Chondrocyte (in vitro differentiated cells): Measurements from ENCODE around the gene TANC1. TPM values are rescaled to one million over a fixed set of nuclear protein-coding genes. Genes with fewer than 3 reads are reported as not detected.
A peak's percentile ranks its signal among the peaks of the same experiment; 100 is the strongest.

Experiments
- DNase-seq: peaks from one replicate; pipeline ENCODE4 v3.0.0; 2021; ENCODE audit warnings: mixed read lengths, low spot score
- H3K27ac Mint-ChIP-seq: one replicate; pipeline ENCODE4 v1.8.0; 2021; ENCODE audit warnings: mild to moderate bottlenecking, moderate library complexity, mixed read lengths; ENCODE audit not compliant: unreplicated experiment
- H3K27me3 Mint-ChIP-seq: 2 replicates; pipeline ENCODE4 v1.8.0; 2021; ENCODE audit warnings: low read depth, mixed read lengths
- H3K36me3 Mint-ChIP-seq: 2 replicates; pipeline ENCODE4 v1.8.0; 2021; ENCODE audit warnings: low read depth, mixed read lengths
- H3K4me1 Mint-ChIP-seq: 2 replicates; pipeline ENCODE4 v1.8.0; 2021; ENCODE audit warnings: low read depth, mild to moderate bottlenecking, mixed read lengths
- H3K4me3 Mint-ChIP-seq: one replicate; pipeline ENCODE4 v1.8.0; 2021; ENCODE audit warnings: mild to moderate bottlenecking, moderate library complexity, mixed read lengths; ENCODE audit not compliant: unreplicated experiment
- H3K9me3 Mint-ChIP-seq: 2 replicates; pipeline ENCODE4 v1.8.0; 2021; ENCODE audit warnings: low read depth, mixed read lengths
- CTCF ChIP-seq: fragments of 200-600 bp; sonication (generic); IDR thresholded peaks from 2 replicates; pipeline ENCODE4 v1.5.0; 2021; ENCODE audit warnings: antibody characterized with exemption, mild to moderate bottlenecking, moderate library complexity
- total RNA-seq: library from RNA; stranded (reverse); gene quantifications from 3 replicates; pipeline ENCODE4 v1.2.1, GENCODE V29; 2021

The TANC1 gene
- total RNA-seq, 1 donor from 2014 or later = 29.5 TPM

DNA sequence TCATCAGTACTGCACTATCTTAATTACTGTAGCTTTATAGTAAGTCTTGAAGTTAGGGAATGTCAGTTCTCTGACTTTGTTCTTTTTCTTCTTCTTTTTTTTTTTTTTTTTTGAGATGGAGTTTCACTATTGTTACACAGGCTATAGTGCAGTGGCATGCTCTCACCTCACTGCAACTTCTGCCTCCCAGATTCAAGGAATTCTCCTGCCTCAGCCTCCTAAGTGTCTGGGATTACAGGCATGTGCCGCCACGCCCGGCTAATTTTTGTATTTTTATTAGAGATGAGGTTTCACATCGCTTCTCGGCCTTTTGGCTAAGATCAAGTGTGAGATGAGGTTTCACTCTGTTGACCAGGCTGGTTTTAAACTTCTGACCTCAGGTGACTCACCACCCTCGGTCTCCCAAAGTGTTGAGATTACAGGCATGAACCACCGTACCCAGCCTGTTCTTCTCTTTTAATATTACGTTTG lies 41.9 kb upstream of the TANC1 start:
- Mint-ChIP-seq H3K4me3 (peak overlapping the region; percentile 37), H3K27ac (no peak overlapping the region), H3K9me3 (peaks cover 9% of the 10 kb centered on the region), H3K27me3 (no peaks in the 10 kb centered on the region), H3K36me3 (peaks cover 2% of the 10 kb centered on the region), H3K4me1 (peaks cover 36% of the 10 kb centered on the region)
- no peak for DNase-seq
- TF ChIP-seq CTCF = no peak

DNA sequence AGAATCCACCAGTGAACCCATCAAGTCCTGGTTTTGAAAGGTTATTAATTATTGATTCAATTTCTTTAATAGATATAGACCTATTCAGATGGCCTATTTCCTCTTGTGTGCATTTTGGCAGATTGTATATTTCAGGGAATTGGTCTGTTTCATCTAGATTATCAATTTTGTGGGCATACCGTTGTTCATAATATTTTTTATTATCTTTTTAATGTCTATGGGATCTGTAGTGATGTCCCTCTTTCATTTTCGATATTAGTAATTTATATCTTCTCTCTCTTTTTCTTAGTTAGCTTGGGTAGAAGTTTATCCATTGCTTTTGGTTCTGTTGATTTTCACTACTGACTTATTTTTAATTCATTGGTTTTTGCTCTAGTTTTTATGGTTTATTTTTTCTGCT lies 39.9 kb upstream of the TANC1 start:
- H3K27me3 Mint-ChIP-seq = no peaks in the 10 kb centered on the region
- H3K4me3 Mint-ChIP-seq = no peak overlapping the region
- no peak overlapping the region for H3K27ac Mint-ChIP-seq
- H3K4me1 Mint-ChIP-seq = peaks cover 34% of the 10 kb centered on the region
- peaks cover 2% of the 10 kb centered on the region for H3K36me3 Mint-ChIP-seq
- DNase-seq = no peak
- TF ChIP-seq CTCF = no peak
- peaks cover 9% of the 10 kb centered on the region for H3K9me3 Mint-ChIP-seq

- H3K9me3 Mint-ChIP-seq = peaks cover 9% of the 10 kb centered on the region
- H3K36me3 Mint-ChIP-seq = peaks cover 2% of the 10 kb centered on the region
- no peak overlapping the region for H3K4me3 Mint-ChIP-seq
- no peak overlapping the region for H3K27ac Mint-ChIP-seq
- TF ChIP-seq CTCF = no peak
- DNase-seq = no peak
- H3K4me1 Mint-ChIP-seq = peaks cover 35% of the 10 kb centered on the region
- H3K27me3 Mint-ChIP-seq = no peaks in the 10 kb centered on the region
Observed at GRCh38 chr2:158928965-158929364, 39.5 kb upstream of the TANC1 start.

DNA sequence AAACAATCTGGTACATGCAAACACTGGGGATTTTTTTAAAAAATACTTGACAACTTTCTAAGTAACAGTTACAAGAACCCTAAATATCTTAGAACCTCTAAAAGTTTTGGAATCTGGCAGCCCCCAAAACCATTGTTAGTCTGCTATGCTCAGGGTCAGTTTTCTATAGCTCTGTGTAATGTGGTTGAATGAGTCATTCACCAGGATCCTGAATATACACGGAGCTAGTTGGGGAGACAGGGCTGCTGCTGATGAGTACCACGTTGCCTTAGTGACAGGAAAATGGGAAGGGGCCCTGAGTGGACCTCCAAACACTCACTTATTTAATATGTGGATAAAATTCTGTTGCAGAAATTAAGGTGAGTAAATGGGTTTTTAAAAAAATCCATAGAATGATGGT lies 36.9 kb upstream of the TANC1 start:
- no peak for TF ChIP-seq CTCF
- peaks cover 6% of the 10 kb centered on the region for H3K9me3 Mint-ChIP-seq
- peaks cover 2% of the 10 kb centered on the region for H3K36me3 Mint-ChIP-seq
- H3K4me1 Mint-ChIP-seq = peaks cover 46% of the 10 kb centered on the region
- H3K27ac Mint-ChIP-seq = peak overlapping the region; percentile 70
- no peaks in the 10 kb centered on the region for H3K27me3 Mint-ChIP-seq
- DNase-seq = no peak
- H3K4me3 Mint-ChIP-seq = peak overlapping the region; percentile 30

- Mint-ChIP-seq H3K36me3 (peaks cover 2% of the 10 kb centered on the region), H3K27ac (peak overlapping the region; percentile 70), H3K4me1 (peaks cover 48% of the 10 kb centered on the region)
Observed at GRCh38 chr2:158932131-158932645, 36.3 kb upstream of the TANC1 start.

More at GRCh38 chr2:158932131-158932645, 36.3 kb upstream of the TANC1 start:
- DNase-seq = no peak
- H3K27me3 Mint-ChIP-seq = no peaks in the 10 kb centered on the region
- peak overlapping the region; percentile 30 for H3K4me3 Mint-ChIP-seq
- TF ChIP-seq CTCF = no peak
- peaks cover 6% of the 10 kb centered on the region for H3K9me3 Mint-ChIP-seq
